Dedifferentiated amniotic fluid mesenchymal stem cell (primary cell): ENCODE data around the gene ARID1B.

ENCODE experiments used
- DNase-seq: peaks from one replicate; pipeline ENCODE4 v3.0.0-alpha.2; 2016; ENCODE audit errors: extremely low spot score

ARID1B gene

GRCh38 chr6:156877126-156877863, 100.1 kb downstream of the ARID1B start:
- DNase-seq, result no peak

DNA sequence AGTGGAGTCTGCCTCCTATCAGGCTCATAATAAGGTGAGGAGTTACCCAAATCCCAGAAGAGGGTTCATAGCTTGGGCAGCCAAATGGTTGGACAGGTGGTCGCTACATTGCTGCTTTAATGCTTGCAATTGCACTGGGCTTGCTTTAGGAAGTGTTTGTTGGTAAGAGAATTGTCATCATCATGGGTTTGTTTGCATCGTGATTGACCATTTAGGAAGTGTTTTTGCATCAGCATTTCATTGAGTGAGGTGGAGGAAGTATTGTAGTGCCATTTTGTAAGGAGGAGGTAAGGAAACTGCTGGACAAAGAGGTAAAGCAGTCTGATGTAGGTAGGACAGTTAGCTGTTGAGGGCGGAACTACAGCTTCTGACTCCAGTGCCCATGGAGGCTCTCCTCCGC, 101.5 kb downstream of the ARID1B start:
- no peak for DNase-seq

- DNase-seq, result no peak
Measured at GRCh38 chr6:156879186-156879585, 102.0 kb downstream of the ARID1B start.

- DNase-seq, result no peak
Measured at GRCh38 chr6:156879591-156879990, 102.4 kb downstream of the ARID1B start.

GRCh38 chr6:156880913-156881312, 103.7 kb downstream of the ARID1B start:
- DNase-seq, result no peak

GRCh38 chr6:156881687-156882629, 104.8 kb downstream of the ARID1B start:
- no peak for DNase-seq

GRCh38 chr6:156883497-156884252, 106.5 kb downstream of the ARID1B start:
- DNase-seq, result no peak

GRCh38 chr6:156884306-156884705, 107.1 kb downstream of the ARID1B start:
- no peak for DNase-seq

- no peak for DNase-seq
Measured at GRCh38 chr6:156885562-156885961, 108.4 kb downstream of the ARID1B start.

DNA sequence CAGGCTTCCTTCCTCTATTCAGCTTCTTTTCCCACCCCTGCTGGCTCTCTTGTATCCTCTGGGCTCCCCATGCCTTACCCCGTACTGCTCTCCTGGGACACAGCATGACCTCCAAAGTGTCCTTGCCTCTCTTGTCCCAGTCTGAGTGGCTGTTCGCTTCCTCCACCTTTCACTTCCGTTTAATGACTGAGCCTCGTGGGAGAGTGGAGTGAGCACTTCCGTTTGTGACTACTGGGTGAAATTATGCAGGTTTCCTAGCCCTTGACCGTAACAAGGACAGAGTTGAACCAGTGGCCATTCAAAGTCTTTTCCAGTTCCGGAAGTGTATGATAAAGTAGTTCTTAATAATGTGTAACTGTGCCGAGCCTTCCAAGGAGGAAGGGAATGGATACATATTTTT, 109.2 kb downstream of the ARID1B start:
- no peak for DNase-seq

DNA sequence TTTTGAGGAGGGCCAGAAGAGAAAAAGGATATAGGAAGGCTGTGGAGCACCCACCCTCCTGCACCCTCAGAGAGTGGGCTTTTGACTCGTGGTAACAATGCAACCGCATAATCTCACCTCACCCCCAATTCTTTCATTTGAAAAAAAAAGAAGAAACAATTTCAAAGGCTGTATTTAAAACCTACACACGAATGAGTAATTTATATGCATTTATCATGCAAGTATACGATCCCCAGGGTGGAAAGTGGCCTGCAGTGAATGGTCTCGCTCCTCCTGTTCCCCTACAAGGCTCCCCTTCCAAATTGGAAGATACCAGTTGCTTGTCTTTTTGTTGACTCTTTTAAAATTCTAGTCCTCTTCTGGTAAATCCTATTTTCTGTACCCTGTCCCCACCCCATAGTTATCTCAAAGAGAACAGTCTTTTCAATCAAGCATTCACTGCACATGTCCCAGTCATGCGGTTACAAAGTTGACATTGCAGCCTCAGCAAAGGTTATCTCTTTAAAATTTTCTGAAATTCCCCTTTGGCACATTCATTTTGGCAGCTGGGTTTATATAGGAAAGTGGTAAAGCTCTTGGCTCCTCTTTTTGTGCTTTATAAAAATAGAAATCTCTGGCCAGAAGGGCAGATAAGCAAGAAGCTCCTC, 110.6 kb downstream of the ARID1B start:
- DNase-seq, result no peak

DNA sequence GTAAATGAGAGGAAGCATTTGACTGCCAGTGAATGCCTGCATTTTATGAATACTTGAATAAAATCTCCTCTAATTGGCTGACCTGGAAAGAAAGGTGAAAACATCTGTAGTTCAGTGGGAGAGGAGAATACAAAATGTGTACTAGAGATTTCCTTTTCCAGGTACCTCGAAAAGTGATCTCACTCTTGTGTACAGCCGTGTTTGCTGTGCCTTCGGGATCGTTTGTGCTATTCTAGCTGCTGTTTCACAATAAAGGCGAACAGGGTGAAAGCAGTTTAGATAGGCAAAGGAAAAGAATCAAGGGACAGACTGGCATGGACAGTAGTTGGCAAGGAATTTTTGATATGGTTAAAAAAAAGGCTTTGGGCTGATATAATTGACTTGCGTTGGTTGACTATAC, 112.3 kb downstream of the ARID1B start:
- DNase-seq, result no peak

- DNase-seq, result no peak
Measured at GRCh38 chr6:156889986-156890385, 112.8 kb downstream of the ARID1B start.

DNA sequence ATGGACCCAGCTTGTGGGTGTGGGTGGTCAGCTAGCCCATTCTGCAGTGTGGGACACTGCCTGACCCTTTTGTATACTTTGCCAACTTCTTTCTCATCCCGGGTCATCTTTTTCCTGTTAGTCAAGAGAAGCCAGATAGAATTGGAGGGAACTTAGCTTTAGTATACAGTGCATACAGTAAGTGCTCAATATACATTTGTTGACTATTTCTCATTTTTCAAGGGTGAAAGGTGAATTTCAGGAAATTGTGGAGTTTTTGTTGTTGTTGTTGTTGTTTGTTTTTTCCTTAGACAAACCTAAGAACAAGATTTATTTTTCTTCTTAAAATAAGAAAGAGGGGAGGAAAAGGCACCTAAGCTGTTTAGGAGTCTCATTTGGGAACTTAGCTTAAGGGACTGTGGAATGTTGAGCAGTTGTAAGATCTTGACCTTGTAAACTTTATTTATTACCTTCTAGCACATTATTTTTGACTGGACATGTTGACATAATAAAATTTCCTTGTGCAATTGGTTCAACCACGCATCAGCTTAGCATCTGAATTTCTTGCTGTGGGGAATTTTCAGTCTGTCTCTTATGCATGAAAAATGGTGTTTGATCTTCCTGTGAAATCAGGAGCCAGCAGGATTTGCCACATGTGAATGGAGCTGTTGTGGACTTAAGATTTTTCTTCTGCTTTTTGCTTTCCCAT, 113.6 kb downstream of the ARID1B start:
- no peak for DNase-seq

DNA sequence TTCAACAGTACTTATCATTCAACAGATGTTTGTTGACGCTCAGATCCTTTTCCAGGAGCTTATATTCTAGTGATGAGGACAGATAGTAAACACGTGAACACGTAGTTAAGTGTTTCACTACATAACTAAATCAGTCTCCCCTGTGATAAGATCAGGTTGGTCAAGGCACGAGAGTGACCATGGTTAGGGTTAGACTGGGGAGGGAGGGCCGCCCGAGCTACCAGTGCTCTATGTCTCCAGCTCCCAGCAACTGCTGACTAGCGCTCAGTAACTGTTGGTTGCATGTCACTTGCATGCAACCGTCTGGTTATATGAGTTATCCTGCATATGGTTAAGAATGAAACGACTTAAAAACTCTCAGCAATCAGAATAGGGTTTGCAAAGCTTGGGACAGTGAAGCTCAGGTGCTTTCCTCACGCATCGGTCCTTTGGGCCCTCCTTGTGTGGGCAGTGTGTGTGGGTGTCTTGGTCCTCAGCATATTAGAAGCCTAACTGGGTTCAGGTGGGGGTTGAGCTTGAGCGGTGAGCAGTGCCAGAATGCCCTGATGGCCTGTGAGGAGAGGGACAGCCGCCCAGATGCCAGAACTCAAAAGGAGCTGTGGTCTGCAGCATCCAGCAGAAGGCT, 120.8 kb downstream of the ARID1B start:
- DNase-seq, result no peak

GRCh38 chr6:156899071-156899470, 121.9 kb downstream of the ARID1B start:
- no peak for DNase-seq

- DNase-seq, result no peak
Measured at GRCh38 chr6:156899532-156900135, 122.5 kb downstream of the ARID1B start.

- no peak for DNase-seq
Measured at GRCh38 chr6:156900292-156900691, 123.1 kb downstream of the ARID1B start.

DNA sequence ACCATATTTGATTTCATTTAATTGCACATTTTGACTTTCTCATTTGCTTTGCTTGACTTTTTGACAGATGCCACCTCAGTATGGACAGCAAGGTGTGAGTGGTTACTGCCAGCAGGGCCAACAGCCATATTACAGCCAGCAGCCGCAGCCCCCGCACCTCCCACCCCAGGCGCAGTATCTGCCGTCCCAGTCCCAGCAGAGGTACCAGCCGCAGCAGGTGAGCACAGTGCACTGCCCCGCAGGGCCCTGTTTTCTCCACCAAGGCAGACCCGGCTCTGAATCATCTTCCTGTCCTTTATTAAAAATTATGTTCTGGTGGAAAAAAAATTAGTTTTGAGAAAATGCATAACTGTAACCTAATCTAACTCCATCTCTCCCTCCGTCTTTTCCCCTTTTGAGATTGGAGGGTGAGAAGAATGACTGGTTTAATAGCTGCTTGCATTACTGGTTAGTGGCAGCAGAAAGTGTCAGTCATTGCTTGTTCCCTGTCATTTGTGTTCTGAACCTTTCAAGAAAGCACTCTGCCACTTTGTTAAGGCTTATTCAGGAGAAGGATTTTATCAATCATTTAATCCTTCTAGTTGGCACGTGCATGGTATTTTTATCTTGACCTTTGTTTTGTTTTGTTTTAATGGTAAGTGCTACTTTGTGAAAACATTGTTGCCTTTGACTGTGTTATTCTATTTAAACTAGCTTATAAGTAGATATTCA, 124.3 kb downstream of the ARID1B start:
- DNase-seq, result no peak

DNA sequence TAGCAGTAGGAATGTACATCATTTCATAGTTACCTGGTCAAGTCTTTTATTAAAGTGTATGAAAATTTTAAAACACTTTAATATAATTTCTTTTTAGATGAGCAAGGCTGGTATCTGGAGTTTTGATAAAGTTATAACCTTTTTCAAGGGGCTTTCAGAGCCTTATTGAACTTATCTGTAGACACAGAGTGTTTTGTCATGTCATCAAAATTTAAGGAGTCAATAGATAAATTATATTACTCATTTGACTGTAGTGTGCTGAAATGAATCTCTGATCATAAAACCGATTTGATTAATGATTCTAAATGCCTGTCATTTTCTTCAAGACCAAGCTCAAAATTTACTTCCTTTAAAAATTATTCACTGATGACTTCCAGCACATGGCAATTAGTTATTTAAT, 125.6 kb downstream of the ARID1B start:
- DNase-seq, result no peak
